A549 (cell line): ENCODE measurements around the gene ALPP. TPM values are rescaled to one million over a fixed set of nuclear protein-coding genes. Genes with fewer than 3 reads are reported as not detected.
"Not testable (repeated sequence)": the region's sequence is repeated elsewhere in the genome, so short reads cannot be mapped to it uniquely, and the experiment has no call there.

Source experiments
- ATAC-seq, 2 experiments: fragments of 200-7000 bp in 1 of 2; fragments of >200 bp in 1 of 2; cut with Nextera tagmentation in 1 of 2; cut with Tn5 transposase in 1 of 2; 3 replicates each; pipeline versions ENCODE4 v1.8.0 to v1.9.1; 2018 to 2020; ENCODE audit warnings: mild to moderate bottlenecking in 1 of 2, moderate library complexity in 1 of 2
- CTCF ChIA-PET: fragments of 300-600 bp; sonication (Branson Sonifier 250); formaldehyde crosslinking; extraction: SDS; loops from one replicate; lab custom pipeline; 2021; ENCODE audit warnings: antibody characterized with exemption, inconsistent platforms; lab: Yijun Ruan, JAX
- POLR2A ChIA-PET: fragments of 350-600 bp; formaldehyde crosslinking; extraction: SDS; loops from one replicate; lab custom pipeline; 2021; ENCODE audit warnings: antibody characterized with exemption, inconsistent platforms; lab: Yijun Ruan, JAX
- DNase-seq, 2 experiments: peaks; one replicate each; pipeline versions ENCODE4 v3.0.0 to v3.0.0-alpha.2; 2011 to 2016; ENCODE audit warnings: low read depth in 1 of 2, low spot score in 1 of 2
- FAIRE-seq: peaks from 2 replicates; lab custom pipeline; 2011; peaks lifted over from hg19 to GRCh38; lab: Jason Lieb, UNC
- H3K27ac ChIP-seq, 2 experiments: fragments of >200 bp; sonication (Bioruptor Twin); formaldehyde crosslinking; 3 replicates each; pipeline ENCODE4 v1.5.1; 2016 to 2017
- H3K4me1 ChIP-seq: fragments of >200 bp; sonication (Bioruptor Twin); formaldehyde crosslinking; 3 replicates; pipeline ENCODE4 v1.6.1; 2016
- H3K4me2 ChIP-seq: fragments of >200 bp; sonication (Bioruptor Twin); formaldehyde crosslinking; 3 replicates; pipeline ENCODE4 v1.6.1; 2016
- H3K4me3 ChIP-seq: fragments of >200 bp; sonication (Bioruptor Twin); formaldehyde crosslinking; 3 replicates; pipeline ENCODE4 v1.5.1; 2016
- H3K9me3 ChIP-seq: fragments of >200 bp; sonication (Bioruptor Twin); formaldehyde crosslinking; 3 replicates; pipeline ENCODE4 v1.6.1; 2016
- FOSL2 ChIP-seq, 2 experiments: fragments of 450-650 bp in 1 of 2; fragments of >200 bp in 1 of 2; sonication (Bioruptor Twin) in 1 of 2; formaldehyde crosslinking; IDR thresholded peaks; 2 replicates each; pipeline versions ENCODE4 v1.5.0 to v1.6.1; 2016 to 2020; ENCODE audit warnings: mild to moderate bottlenecking in 1 of 2, moderate library complexity in 1 of 2
- GATA3 ChIP-seq: IDR thresholded peaks from 2 replicates; pipeline ENCODE4 v1.6.1; 2012; ENCODE audit warnings: borderline replicate concordance
- HEYL ChIP-seq: fragments of 250-450 bp; sonication (Bioruptor Pico); IDR thresholded peaks from 2 replicates; pipeline ENCODE4 v1.8.0; 2021; ENCODE audit warnings: mild to moderate bottlenecking, moderate library complexity
- NFE2L2 ChIP-seq: fragments of 150-350 bp; conservative IDR thresholded peaks from 2 replicates; pipeline ENCODE4 v1.6.1; 2014; ENCODE audit warnings: low read length
- SMC3 ChIP-seq: fragments of >200 bp; sonication (Bioruptor Twin); formaldehyde crosslinking; IDR thresholded peaks from 3 replicates; pipeline ENCODE4 v1.6.1; 2018; ENCODE audit warnings: inconsistent platforms
- TFCP2L1 ChIP-seq: fragments of 250-450 bp; sonication (Bioruptor Pico); IDR thresholded peaks from 2 replicates; pipeline ENCODE4 v1.5.0; 2021; ENCODE audit warnings: mild to moderate bottlenecking
- TP53 ChIP-seq: fragments of 250-450 bp; sonication (Bioruptor Pico); IDR thresholded peaks from 2 replicates; pipeline ENCODE4 v1.5.0; 2021; ENCODE audit warnings: mild to moderate bottlenecking, moderate library complexity
- WGBS: methylation state at CpG from one replicate; pipeline ENCODE4 v1.1.6; 2017; ENCODE audit errors: missing lambda C conversion rate; 5-methylcytosine and 5-hydroxymethylcytosine counted together
- polyA plus RNA-seq, 4 experiments: library from polyadenylated mRNA; depleted of rRNA in 3 of 4; stranded (reverse); fragments of >200 nt; fragmentation: RNase III in 1 of 4; extraction: RNeasy Plus Mini Kit Qiagen cat#74134 plus additional on column Dnase treatment in 1 of 4; gene quantifications; 2 replicates in 3 of 4; 3 replicates in 1 of 4; pipeline ENCODE4 v1.2.3, GENCODE V29; 2011 to 2017
- TF ChIP-seq, protein P1 (sequence below): fragments of 200-600 bp; sonication (generic); IDR thresholded peaks from 2 replicates; pipeline ENCODE4 v1.6.1; 2016; ENCODE audit warnings: antibody characterized with exemption, mild to moderate bottlenecking, moderate library complexity
- TF ChIP-seq, protein P2 (sequence below): fragments of >200 bp; sonication (Bioruptor Twin); formaldehyde crosslinking; IDR thresholded peaks from 3 replicates; pipeline ENCODE4 v1.6.1; 2016
- TF ChIP-seq, protein P3 (sequence below): fragments of 150-350 bp; IDR thresholded peaks from 2 replicates; pipeline ENCODE4 v1.6.1; 2014; ENCODE audit warnings: low read depth, mild to moderate bottlenecking, low read length

ALPP gene
- polyA plus RNA-seq, 2 of the 4 experiments (the other 2 are of a cell fraction): 0.10 to 0.31 TPM

DNA sequence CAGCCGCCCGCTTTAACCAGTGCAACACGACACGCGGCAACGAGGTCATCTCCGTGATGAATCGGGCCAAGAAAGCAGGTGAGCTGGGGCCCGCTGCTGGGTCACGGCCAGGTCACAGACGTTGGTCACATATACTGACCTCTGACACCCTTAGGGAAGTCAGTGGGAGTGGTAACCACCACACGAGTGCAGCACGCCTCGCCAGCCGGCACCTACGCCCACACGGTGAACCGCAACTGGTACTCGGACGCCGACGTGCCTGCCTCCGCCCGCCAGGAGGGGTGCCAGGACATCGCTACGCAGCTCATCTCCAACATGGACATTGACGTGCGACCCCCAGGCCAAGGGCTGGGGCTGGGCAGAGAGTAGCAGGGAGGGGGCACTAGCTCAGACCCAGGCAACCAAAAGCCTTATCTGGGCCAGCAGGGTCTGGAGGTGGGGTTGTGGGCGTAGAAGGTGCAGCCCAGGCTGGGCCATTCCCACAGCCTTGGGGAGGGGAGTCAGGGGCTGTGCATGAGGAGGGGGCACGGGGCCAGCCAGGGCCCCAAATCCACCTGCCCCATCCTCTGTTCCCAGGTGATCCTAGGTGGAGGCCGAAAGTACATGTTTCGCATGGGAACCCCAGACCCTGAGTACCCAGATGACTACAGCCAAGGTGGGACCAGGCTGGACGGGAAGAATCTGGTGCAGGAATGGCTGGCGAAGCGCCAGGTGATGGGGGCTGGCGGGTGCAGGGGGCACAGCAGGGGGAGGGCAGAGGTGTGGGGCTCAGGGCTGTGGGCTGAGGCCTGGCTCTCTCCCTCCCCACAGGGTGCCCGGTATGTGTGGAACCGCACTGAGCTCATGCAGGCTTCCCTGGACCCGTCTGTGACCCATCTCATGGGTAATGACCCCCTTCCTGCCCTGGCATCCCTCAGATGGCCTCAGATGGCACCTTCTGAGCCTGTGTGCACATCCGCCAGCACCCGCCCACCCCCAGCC is 1.3 kb downstream of the ALPP start:
- FAIRE-seq, POLR2A ChIA-PET, DNase-seq, H3K4me1 ChIP-seq, H3K4me3 ChIP-seq, H3K27ac ChIP-seq, H3K4me2 ChIP-seq, H3K9me3 ChIP-seq, CTCF ChIA-PET: not testable (repeated sequence)
- ATAC-seq: 0 out of 6 replicates have a peak, but pooled peaks of 1 of the 2 experiments have one; percentile 8
- WGBS: 87% methylated on average over 32 of the region's 41 CpGs

DNA sequence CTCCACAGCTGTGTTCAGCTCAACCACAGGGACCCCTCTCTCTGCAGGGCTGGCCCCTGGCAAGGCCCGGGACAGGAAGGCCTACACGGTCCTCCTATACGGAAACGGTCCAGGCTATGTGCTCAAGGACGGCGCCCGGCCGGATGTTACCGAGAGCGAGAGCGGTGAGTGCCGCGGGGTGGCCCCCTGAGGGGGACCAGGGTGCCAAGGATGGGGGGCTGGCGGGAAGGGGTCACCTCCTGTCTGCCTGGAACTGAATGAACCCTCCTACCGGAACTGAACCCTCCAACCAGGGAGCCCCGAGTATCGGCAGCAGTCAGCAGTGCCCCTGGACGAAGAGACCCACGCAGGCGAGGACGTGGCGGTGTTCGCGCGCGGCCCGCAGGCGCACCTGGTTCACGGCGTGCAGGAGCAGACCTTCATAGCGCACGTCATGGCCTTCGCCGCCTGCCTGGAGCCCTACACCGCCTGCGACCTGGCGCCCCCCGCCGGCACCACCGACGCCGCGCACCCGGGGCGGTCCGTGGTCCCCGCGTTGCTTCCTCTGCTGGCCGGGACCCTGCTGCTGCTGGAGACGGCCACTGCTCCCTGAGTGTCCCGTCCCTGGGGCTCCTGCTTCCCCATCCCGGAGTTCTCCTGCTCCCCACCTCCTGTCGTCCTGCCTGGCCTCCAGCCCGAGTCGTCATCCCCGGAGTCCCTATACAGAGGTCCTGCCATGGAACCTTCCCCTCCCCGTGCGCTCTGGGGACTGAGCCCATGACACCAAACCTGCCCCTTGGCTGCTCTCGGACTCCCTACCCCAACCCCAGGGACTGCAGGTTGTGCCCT is 2.9 kb downstream of the ALPP start:
- ATAC-seq: peak in 1 of 2 experiments; percentile 47; a peak in 3 of 6 replicates

DNA sequence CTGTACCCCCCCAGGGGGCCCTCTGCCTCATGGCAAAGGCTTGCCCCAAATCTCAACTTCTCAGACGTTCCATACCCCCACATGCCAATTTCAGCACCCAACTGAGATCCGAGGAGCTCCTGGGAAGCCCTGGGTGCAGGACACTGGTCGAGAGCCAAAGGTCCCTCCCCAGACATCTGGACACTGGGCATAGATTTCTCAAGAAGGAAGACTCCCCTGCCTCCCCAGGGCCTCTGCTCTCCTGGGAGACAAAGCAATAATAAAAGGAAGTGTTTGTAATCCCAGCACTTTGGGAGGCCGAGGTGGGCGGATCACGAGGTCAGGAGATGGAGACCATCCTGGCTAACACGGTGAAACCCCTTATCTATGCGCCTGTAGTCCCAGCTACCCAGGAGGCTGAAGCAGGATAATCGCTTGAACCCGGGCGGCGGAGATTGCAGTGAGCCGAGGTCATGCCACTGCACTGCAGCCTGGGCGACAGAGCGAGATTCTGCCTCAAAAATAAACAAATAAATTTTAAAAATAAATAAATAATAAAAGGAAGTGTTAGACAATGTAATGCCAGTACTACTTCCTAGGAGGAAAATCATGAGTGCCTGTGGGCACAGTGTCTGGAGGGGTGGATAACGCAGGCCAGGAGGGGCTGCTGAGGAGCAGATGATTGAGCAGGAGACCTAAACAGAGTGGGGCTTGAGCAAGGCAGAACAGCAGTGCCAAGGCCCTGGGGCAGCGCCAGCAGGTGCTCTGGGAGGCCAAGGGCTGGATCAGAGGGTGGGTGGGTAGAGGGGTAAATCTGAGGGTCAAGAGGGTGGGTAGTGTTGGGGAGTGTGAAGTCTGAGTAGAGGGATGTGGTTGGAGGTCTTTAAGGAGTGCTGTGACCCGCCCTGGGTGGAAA is 4.0 kb downstream of the ALPP start:
- no peaks in the 10 kb centered on the region for H3K9me3 ChIP-seq
- H3K27ac ChIP-seq: no peak overlapping the region
- peaks cover 12% of the 10 kb centered on the region for H3K4me1 ChIP-seq
- ChIA-PET POLR2A (no interaction called here), CTCF (no interaction called here)
- no peak for DNase-seq
- no peak overlapping the region for H3K4me2 ChIP-seq
- no peak for FAIRE-seq
- no peak overlapping the region for H3K4me3 ChIP-seq
- no peak for ATAC-seq
- 59% methylated on average over 18 of the region's 18 CpGs for WGBS
- TF ChIP-seq HEYL: no peak
- no peak for TF ChIP-seq TP53 (CRISPR knock-in tag)
- no peak for TF ChIP-seq TFCP2L1 (CRISPR knock-in tag)
- TF ChIP-seq, protein P1, sequence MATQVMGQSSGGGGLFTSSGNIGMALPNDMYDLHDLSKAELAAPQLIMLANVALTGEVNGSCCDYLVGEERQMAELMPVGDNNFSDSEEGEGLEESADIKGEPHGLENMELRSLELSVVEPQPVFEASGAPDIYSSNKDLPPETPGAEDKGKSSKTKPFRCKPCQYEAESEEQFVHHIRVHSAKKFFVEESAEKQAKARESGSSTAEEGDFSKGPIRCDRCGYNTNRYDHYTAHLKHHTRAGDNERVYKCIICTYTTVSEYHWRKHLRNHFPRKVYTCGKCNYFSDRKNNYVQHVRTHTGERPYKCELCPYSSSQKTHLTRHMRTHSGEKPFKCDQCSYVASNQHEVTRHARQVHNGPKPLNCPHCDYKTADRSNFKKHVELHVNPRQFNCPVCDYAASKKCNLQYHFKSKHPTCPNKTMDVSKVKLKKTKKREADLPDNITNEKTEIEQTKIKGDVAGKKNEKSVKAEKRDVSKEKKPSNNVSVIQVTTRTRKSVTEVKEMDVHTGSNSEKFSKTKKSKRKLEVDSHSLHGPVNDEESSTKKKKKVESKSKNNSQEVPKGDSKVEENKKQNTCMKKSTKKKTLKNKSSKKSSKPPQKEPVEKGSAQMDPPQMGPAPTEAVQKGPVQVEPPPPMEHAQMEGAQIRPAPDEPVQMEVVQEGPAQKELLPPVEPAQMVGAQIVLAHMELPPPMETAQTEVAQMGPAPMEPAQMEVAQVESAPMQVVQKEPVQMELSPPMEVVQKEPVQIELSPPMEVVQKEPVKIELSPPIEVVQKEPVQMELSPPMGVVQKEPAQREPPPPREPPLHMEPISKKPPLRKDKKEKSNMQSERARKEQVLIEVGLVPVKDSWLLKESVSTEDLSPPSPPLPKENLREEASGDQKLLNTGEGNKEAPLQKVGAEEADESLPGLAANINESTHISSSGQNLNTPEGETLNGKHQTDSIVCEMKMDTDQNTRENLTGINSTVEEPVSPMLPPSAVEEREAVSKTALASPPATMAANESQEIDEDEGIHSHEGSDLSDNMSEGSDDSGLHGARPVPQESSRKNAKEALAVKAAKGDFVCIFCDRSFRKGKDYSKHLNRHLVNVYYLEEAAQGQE: no peak
- no peak for TF ChIP-seq SMC3
- TF ChIP-seq, protein P2, sequence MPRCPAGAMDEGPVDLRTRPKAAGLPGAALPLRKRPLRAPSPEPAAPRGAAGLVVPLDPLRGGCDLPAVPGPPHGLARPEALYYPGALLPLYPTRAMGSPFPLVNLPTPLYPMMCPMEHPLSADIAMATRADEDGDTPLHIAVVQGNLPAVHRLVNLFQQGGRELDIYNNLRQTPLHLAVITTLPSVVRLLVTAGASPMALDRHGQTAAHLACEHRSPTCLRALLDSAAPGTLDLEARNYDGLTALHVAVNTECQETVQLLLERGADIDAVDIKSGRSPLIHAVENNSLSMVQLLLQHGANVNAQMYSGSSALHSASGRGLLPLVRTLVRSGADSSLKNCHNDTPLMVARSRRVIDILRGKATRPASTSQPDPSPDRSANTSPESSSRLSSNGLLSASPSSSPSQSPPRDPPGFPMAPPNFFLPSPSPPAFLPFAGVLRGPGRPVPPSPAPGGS: no peak
- no peak for TF ChIP-seq FOSL2 (IDR thresholded peaks at IDR 0.05)
- TF ChIP-seq FOSL2 (CRISPR knock-in tag; IDR thresholded peaks at IDR 0.05): no peak
- TF ChIP-seq NFE2L2: no peak
- TF ChIP-seq, protein P3, sequence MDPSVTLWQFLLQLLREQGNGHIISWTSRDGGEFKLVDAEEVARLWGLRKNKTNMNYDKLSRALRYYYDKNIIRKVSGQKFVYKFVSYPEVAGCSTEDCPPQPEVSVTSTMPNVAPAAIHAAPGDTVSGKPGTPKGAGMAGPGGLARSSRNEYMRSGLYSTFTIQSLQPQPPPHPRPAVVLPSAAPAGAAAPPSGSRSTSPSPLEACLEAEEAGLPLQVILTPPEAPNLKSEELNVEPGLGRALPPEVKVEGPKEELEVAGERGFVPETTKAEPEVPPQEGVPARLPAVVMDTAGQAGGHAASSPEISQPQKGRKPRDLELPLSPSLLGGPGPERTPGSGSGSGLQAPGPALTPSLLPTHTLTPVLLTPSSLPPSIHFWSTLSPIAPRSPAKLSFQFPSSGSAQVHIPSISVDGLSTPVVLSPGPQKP: no peak
- no peak for TF ChIP-seq GATA3
- TF ChIP-seq, all 56 proteins: peak for 0

More for the DNA sequence above, 2.9 kb downstream of the ALPP start:
- DNase-seq, POLR2A ChIA-PET, CTCF ChIA-PET, H3K9me3 ChIP-seq, H3K4me2 ChIP-seq, H3K27ac ChIP-seq, H3K4me3 ChIP-seq, FAIRE-seq: not testable (repeated sequence)
- peaks cover 12% of the 10 kb centered on the region for H3K4me1 ChIP-seq
- WGBS: 47% methylated on average over 15 of the region's 59 CpGs
